IPS-NIHi7 (cell line): ENCODE measurements around the gene ALS2.

Experiments used
- DNase-seq: peaks from one replicate; pipeline ENCODE4 v3.0.0; 2012; ENCODE audit warnings: mixed read lengths; ENCODE audit errors: extremely low spot score

ALS2 gene

GRCh38 chr2:201758234-201758633, 22.5 kb downstream of the ALS2 start:
- no peak for DNase-seq

DNA sequence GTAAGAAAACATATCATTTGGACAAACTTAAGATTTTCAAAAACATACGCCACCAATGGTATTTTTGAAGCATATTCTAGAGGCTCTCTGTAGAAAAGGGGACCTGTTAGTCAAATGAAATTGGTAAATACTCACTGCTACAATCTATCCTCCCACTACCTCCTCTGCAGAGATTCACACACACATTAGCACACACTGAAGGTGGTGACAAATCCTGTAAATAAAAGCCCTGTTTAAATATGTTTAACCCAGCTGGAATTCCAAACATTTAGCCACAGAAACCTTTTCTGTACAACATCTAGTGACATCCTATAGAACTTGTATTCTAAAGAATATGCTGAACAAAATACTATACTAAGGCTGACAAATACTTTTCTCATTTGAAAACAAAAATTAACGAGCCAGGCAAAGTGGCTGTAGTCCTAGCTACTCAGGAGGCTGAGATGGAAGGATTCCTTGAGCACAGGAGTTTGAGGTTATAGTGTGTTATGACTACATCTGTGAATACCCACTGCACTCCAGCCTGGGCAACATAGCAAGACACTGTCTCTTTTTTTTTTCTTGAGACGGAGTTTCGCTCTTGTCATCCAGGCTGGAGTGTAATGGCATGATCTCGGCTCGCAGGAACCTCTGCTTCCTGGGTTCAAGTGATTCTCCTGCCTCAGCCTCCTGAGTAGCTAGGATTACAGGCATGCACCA, 25.9 kb downstream of the ALS2 start:
- DNase-seq: no peak

DNA sequence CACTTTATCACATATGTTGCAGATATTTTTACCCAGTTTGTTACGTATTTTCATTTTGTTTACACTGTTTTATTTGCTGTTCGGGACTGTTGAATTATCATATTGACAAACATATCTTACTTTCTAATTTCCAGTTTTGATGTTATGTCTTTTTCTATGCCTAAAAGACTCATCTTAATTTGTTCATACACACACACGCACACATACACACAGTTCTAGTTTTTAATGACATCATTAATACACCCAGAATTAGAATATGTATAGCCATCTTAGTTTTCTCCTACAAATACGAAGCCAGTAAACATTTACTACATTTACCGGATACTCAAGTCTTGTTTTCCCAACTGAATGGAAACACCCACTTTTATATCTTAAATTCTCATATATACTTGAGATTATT, 29.2 kb downstream of the ALS2 start:
- no peak for DNase-seq

DNA sequence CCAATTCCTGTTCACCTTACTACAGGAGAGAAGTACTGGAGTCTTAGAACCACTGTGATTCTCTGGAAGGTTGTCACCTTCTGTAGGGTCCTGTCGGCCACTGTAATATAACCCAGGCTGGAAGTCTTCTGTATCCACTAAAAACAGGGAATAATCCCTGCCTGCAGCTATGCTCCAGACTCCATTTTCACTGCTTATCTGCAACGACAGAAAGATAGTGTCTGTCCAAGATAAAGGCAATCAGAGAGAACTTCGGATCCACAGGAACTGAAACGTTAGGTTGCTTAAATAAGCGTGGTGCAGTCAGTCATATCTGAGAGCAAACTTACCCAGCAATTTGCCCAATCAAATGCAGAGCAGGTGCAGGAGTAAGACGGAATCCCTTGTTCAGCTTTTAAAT, 34.2 kb downstream of the ALS2 start:
- DNase-seq: no peak

- DNase-seq: no peak
Observed at GRCh38 chr2:201735486-201735885, 45.2 kb downstream of the ALS2 start.

DNA sequence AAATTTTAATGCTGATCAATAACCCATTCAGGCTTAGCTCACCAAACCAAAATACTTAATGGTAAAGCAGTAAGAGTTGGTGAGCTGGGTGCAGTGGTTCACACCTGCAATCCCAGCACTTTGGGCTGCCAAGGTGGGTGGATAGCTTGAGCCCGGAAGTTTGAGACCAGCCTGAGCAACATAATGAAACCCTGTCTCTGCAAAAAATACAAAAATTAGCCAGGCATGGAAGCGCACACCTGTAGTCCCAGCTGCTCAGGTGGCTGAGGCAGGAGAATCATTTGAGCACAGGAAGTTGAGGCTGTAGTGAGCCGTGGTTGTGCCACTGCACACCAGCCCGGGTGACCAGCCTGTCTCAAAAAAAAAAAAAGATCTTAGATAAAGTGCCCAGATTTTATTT, 46.6 kb downstream of the ALS2 start:
- DNase-seq: no peak

DNA sequence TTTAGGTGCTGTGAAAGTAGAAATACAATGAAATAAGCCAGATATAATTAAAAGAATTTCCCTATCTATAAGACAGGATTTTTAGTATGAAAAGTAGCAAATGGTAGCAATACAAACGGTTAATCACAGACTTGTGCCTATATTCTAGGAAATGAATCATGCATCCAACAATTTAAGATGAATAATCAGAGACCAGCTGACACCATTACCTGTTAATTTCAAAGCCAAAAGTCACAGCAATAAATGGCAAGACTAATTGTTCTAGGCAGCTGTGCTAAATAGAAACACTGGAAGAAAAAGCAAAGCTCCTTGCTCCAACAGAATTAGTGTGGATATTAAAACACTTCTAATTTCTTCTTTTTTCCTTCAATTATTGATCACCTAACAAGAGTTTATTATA, 47.2 kb downstream of the ALS2 start:
- no peak for DNase-seq

DNA sequence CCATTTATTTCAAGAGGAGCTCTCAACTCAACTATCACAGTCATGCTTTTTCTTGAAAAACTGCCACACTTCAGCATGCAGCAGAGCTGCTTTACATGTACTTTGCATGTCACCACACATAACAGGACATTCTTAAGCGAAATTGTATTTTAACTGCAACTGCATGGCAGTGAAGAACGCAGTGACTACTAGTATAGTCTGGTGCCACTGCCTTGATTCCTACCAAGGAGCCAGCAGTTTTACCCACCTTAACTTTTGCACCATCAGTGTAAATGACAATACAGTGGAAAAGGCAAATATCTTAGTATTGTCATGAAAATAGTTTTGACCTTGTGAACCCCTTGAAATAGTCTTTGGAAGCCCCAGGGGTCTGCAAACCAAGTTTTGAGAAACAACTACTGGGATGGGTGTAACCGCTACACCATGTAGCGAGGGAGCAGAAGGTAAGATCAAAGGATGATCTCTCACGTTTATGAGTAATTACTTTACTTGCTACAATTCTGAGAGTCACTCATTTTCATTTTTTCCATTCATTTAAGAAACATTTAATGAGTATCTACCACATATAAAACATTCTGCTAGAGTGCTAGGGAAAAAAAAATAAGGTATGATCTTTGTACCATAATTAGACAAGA, 50.0 kb downstream of the ALS2 start:
- DNase-seq: no peak

DNA sequence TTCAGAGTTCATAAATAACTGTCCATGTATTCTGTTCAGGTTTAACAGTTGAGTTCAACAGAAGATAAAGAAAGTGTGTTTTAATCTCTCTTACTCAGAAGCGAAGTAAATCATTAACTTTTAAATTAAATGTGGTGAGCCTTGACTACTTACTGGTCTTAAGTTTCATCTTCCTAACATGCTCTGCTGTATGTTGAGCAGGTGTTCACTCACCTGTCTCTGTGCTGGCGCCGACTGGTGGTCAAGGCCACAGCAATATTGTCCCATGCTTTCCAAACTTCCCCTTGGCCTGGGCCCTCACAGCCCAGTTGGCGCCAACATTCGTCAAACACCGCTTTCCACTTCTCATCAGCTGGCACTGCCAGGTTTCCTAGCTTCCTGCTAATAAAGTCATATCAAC, 65.3 kb downstream of the ALS2 start:
- DNase-seq: no peak

- no peak for DNase-seq
Observed at GRCh38 chr2:201712726-201713125, 68.0 kb downstream of the ALS2 start.

DNA sequence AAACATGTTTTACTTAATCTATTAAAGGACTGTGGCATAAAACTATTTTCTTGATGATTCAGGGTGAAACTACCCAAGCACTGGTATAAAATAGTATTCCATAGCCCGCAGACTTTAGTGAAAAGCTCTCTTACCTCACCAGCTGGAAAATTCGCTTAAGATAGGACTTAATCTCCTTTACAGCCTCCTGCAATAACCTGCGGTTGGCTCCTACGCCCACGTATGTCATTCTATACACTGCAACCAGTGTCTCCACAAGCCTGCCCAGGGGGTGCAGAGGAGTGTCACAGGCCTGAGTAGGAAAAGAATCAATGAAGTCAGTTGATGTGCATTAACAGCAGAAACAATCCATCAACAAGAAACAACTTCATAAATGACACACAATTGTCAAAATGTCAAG, 71.0 kb downstream of the ALS2 start:
- no peak for DNase-seq

GRCh38 chr2:201709049-201709448, 71.7 kb downstream of the ALS2 start:
- DNase-seq: no peak

DNA sequence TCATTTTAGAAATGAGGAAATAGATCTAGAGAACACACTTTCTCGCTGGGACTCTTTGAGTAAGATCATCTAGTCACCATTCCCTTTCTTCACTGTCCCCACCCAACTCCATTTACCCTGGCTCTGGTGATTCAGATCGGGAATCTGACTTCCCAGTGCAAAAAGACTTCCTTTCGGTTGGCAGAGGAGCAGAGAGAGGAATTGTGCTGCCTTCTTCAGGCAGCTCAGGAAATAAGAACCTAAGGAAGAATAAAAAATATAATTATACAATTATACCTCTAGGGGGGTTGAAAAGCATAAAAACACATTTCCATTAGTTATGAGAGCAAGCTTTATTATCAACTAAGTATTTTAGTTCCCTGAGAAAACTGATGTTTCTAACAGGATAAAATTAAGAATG, 73.0 kb downstream of the ALS2 start:
- DNase-seq: no peak

DNA sequence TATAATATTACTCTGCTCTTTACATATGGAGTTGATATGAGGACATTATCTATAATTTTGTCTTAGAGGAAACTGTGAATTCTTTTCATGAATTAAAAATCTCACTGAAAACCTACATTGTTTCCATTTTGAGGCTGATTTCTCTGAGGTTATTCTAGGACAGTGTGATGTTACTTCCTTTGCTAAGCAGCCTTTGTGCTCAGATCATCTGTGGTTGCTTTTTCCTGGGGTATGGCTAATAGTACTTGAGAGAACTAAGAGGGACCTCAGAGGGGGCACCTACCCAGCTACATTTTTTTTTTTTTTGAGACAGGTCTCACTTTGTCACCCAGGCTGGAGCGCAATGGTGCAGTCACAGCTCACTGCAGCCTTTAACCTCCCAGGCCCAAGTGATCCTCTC, 73.6 kb downstream of the ALS2 start:
- DNase-seq: no peak

DNA sequence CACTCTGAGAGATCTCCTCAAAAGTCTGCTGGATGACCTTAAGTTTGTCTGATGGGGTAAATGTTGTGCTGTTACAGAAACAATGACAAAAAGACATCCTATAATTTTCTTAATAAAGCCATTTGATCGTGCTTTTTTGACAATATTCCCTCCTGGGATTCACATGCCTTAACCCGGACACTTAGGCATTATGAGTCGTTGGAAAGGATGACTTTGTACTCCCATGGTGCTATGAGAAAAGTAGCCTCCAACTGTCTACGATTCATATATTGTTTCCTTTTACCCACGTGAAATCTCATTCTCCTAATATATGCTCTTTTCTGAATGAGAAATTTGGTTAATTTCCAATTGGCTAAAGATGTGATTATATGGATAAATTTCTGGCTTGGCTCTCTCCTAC, 76.2 kb downstream of the ALS2 start:
- no peak for DNase-seq

DNA sequence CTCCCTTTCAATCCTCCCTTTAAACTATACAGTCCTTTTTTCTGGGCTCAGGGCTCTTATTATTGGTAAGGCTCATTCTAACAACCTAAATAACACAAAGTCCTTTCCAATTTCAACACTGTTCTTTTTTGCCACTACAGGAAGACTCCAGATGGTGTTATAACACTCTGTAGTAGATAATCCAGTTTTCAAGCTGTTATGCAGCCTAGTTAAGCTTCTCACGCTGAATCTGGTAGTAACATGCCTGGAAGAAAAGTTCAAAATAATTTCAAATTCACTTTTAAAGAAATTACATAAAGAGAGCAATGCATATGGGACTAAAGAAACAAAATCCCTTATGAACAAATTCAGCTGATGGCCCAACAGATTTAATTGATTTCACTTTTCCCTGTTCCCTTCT, 79.1 kb downstream of the ALS2 start:
- no peak for DNase-seq

GRCh38 chr2:201699416-201699815, 81.3 kb downstream of the ALS2 start:
- no peak for DNase-seq

- no peak for DNase-seq
Observed at GRCh38 chr2:201698588-201699226, 82.0 kb downstream of the ALS2 start, which contains the start of gene MPP4. MPP4 (minus strand) TSS chr2:201698644; CDS start chr2:201693954, 4,690 bp downstream.

DNA sequence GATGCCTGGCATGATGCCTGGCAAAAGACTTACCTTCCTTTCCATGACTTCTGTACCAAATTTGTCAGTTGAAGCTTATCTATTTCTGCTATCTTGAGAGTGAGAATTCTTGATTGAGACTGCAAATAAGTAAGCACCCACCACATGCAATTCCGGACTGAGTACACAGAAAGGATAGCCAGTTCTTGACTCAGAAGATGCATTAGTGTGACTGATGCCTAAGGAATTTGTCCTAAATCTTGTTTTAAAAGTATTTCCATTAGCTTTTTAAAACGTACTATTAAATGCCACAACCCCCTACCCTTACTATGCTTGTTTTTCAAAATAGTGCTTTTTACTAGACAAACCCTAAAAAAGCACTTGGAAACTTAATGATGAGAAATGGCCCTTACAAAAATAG, 82.8 kb downstream of the ALS2 start:
- DNase-seq: no peak

- no peak for DNase-seq
Observed at GRCh38 chr2:201696151-201696659, 84.5 kb downstream of the ALS2 start.

GRCh38 chr2:201685156-201685555, 95.6 kb downstream of the ALS2 start:
- no peak for DNase-seq

- DNase-seq: peak; percentile 94
Observed at GRCh38 chr2:201680743-201681142, 100.0 kb downstream of the ALS2 start.

- DNase-seq: no peak
Observed at GRCh38 chr2:201678401-201678800, 102.3 kb downstream of the ALS2 start.
